HEK293 (cell line): ENCODE results near the gene C20orf204.

Source experiments
- KLF16 ChIP-seq: fragments of 450-650 bp; formaldehyde crosslinking; IDR thresholded peaks from 2 replicates; pipeline ENCODE4 v1.5.1; 2017; ENCODE audit warnings: missing biosample characterization, missing genetic modification characterization
- KLF8 ChIP-seq: fragments of 450-650 bp; formaldehyde crosslinking; IDR thresholded peaks from 2 replicates; pipeline ENCODE4 v1.5.1; 2016; ENCODE audit warnings: missing biosample characterization, missing genetic modification characterization
- REST ChIP-seq: fragments of 450-650 bp; formaldehyde crosslinking; IDR thresholded peaks from 2 replicates; pipeline ENCODE4 v1.5.1; 2016; ENCODE audit warnings: missing biosample characterization, missing genetic modification characterization
- SCRT1 ChIP-seq: fragments of 450-650 bp; formaldehyde crosslinking; IDR thresholded peaks from 2 replicates; pipeline ENCODE4 v1.5.1; 2016; ENCODE audit warnings: missing biosample characterization, missing genetic modification characterization, borderline replicate concordance
- SCRT2 ChIP-seq: fragments of 450-650 bp; formaldehyde crosslinking; IDR thresholded peaks from 2 replicates; pipeline ENCODE4 v1.5.1; 2016; ENCODE audit warnings: missing biosample characterization, missing genetic modification characterization
- SETDB1 ChIP-seq: IDR thresholded peaks from one replicate; pipeline ENCODE4 v1.6.1; 2017; ENCODE audit warnings: mild to moderate bottlenecking, low read length, moderate library complexity, mixed read lengths; ENCODE audit not compliant: insufficient read length
- SP3 ChIP-seq: fragments of 450-650 bp; formaldehyde crosslinking; IDR thresholded peaks from 2 replicates; pipeline ENCODE4 v1.5.1; 2016; ENCODE audit warnings: missing biosample characterization, missing genetic modification characterization
- TRIM28 ChIP-seq: IDR thresholded peaks from 2 replicates; pipeline ENCODE4 v1.6.1; 2011; ENCODE audit warnings: low read length, control low read depth, borderline replicate concordance
- ZBTB1 ChIP-seq: fragments of 450-650 bp; formaldehyde crosslinking; IDR thresholded peaks from 2 replicates; pipeline ENCODE4 v1.5.1; 2016; ENCODE audit warnings: missing biosample characterization, missing genetic modification characterization
- ZBTB7A ChIP-seq: fragments of 450-650 bp; formaldehyde crosslinking; IDR thresholded peaks from 2 replicates; pipeline ENCODE4 v1.5.1; 2016; ENCODE audit warnings: low read depth, missing biosample characterization, missing genetic modification characterization
- ZEB2 ChIP-seq: fragments of 450-650 bp; formaldehyde crosslinking; IDR thresholded peaks from 2 replicates; pipeline ENCODE4 v1.5.1; 2016; ENCODE audit warnings: missing biosample characterization, missing genetic modification characterization
- ZFP3 ChIP-seq: fragments of 450-650 bp; formaldehyde crosslinking; IDR thresholded peaks from 2 replicates; pipeline ENCODE4 v1.5.1; 2016; ENCODE audit warnings: low read depth, missing biosample characterization, missing genetic modification characterization
- ZNF133 ChIP-seq: fragments of 450-650 bp; formaldehyde crosslinking; IDR thresholded peaks from 2 replicates; pipeline ENCODE4 v1.5.1; 2016; ENCODE audit warnings: missing biosample characterization, missing genetic modification characterization
- ZNF18 ChIP-seq: fragments of 450-650 bp; formaldehyde crosslinking; IDR thresholded peaks from 2 replicates; pipeline ENCODE4 v1.5.1; 2016; ENCODE audit warnings: missing biosample characterization, missing genetic modification characterization
- ZNF211 ChIP-seq: fragments of 450-650 bp; formaldehyde crosslinking; IDR thresholded peaks from 2 replicates; pipeline ENCODE4 v1.5.1; 2016; ENCODE audit warnings: low read depth, missing biosample characterization, missing genetic modification characterization
- ZNF302 ChIP-seq: fragments of 450-650 bp; formaldehyde crosslinking; IDR thresholded peaks from 2 replicates; pipeline ENCODE4 v1.5.1; 2016; ENCODE audit warnings: missing biosample characterization, missing genetic modification characterization, low read depth
- ZNF501 ChIP-seq: fragments of 450-650 bp; formaldehyde crosslinking; IDR thresholded peaks from 2 replicates; pipeline ENCODE4 v1.5.1; 2016; ENCODE audit warnings: missing biosample characterization, missing genetic modification characterization
- ZNF521 ChIP-seq: fragments of 450-650 bp; formaldehyde crosslinking; IDR thresholded peaks from 2 replicates; pipeline ENCODE4 v1.5.1; 2017; ENCODE audit warnings: missing biosample characterization, mild to moderate bottlenecking, missing genetic modification characterization
- ZNF549 ChIP-seq: fragments of 450-650 bp; IDR thresholded peaks from 2 replicates; pipeline ENCODE4 v1.5.1; 2018; ENCODE audit warnings: missing biosample characterization, missing genetic modification characterization, mild to moderate bottlenecking, inconsistent platforms, moderate library complexity
- ZNF571 ChIP-seq: fragments of 450-650 bp; formaldehyde crosslinking; IDR thresholded peaks from 2 replicates; pipeline ENCODE4 v1.5.0; 2017; ENCODE audit warnings: missing biosample characterization, missing genetic modification characterization
- ZNF610 ChIP-seq: fragments of 450-650 bp; formaldehyde crosslinking; IDR thresholded peaks from 2 replicates; pipeline ENCODE4 v1.5.1; 2016; ENCODE audit warnings: missing biosample characterization, missing genetic modification characterization, borderline replicate concordance
- ZNF624 ChIP-seq: fragments of 450-650 bp; formaldehyde crosslinking; IDR thresholded peaks from 2 replicates; pipeline ENCODE4 v1.5.1; 2017; ENCODE audit warnings: missing biosample characterization, missing genetic modification characterization
- ZNF776 ChIP-seq: fragments of 450-650 bp; formaldehyde crosslinking; IDR thresholded peaks from 2 replicates; pipeline ENCODE4 v1.5.0; 2017; ENCODE audit warnings: missing biosample characterization, missing genetic modification characterization, borderline replicate concordance
- ZNF777 ChIP-seq: fragments of 450-650 bp; formaldehyde crosslinking; IDR thresholded peaks from 2 replicates; pipeline ENCODE4 v1.5.1; 2017; ENCODE audit warnings: missing biosample characterization, missing genetic modification characterization, borderline replicate concordance
- ZSCAN4 ChIP-seq: fragments of 450-650 bp; formaldehyde crosslinking; IDR thresholded peaks from 2 replicates; pipeline ENCODE4 v1.5.1; 2017; ENCODE audit warnings: missing biosample characterization, missing genetic modification characterization
- TF ChIP-seq, protein P1 (sequence below): fragments of 450-650 bp; formaldehyde crosslinking; IDR thresholded peaks from 2 replicates; pipeline ENCODE4 v1.5.1; 2016; ENCODE audit warnings: missing biosample characterization, missing genetic modification characterization
- TF ChIP-seq, protein P2 (sequence below): fragments of 450-650 bp; formaldehyde crosslinking; IDR thresholded peaks from 2 replicates; pipeline ENCODE4 v1.5.1; 2016; ENCODE audit warnings: missing biosample characterization, missing genetic modification characterization, low read depth

The C20orf204 gene

GRCh38 chr20:64062596-64063388 lies 26.8 kb downstream of the C20orf204 start, which contains the start of gene TCEA2 (continued):
- TF ChIP-seq, protein P1, sequence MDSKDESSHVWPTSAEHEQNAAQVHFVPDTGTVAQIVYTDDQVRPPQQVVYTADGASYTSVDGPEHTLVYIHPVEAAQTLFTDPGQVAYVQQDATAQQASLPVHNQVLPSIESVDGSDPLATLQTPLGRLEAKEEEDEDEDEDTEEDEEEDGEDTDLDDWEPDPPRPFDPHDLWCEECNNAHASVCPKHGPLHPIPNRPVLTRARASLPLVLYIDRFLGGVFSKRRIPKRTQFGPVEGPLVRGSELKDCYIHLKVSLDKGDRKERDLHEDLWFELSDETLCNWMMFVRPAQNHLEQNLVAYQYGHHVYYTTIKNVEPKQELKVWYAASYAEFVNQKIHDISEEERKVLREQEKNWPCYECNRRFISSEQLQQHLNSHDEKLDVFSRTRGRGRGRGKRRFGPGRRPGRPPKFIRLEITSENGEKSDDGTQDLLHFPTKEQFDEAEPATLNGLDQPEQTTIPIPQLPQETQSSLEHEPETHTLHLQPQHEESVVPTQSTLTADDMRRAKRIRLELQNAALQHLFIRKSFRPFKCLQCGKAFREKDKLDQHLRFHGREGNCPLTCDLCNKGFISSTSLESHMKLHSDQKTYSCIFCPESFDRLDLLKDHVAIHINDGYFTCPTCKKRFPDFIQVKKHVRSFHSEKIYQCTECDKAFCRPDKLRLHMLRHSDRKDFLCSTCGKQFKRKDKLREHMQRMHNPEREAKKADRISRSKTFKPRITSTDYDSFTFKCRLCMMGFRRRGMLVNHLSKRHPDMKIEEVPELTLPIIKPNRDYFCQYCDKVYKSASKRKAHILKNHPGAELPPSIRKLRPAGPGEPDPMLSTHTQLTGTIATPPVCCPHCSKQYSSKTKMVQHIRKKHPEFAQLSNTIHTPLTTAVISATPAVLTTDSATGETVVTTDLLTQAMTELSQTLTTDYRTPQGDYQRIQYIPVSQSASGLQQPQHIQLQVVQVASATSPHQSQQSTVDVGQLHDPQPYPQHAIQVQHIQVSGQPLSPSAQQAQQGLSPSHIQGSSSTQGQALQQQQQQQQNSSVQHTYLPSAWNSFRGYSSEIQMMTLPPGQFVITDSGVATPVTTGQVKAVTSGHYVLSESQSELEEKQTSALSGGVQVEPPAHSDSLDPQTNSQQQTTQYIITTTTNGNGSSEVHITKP (tag by site-specific recombination) = peak; percentile 65
- no peak for TF ChIP-seq ZNF610
- TF ChIP-seq SCRT2 = no peak
- no peak for TF ChIP-seq ZNF521 (tag by site-specific recombination)
- TF ChIP-seq ZNF211 (tag by site-specific recombination) = no peak
- TF ChIP-seq ZFP3 = no peak
- TF ChIP-seq KLF16 (tag by site-specific recombination) = peak; percentile 50
- no peak for TF ChIP-seq ZNF624
- no peak for TF ChIP-seq ZBTB1 (tag by site-specific recombination)
- no peak for TF ChIP-seq ZNF18
- TF ChIP-seq ZBTB7A = peak; percentile 69; the same call in 1 of the 2 replicates
- peak; percentile 45 for TF ChIP-seq ZEB2 (tag by site-specific recombination)
- no peak for TF ChIP-seq TRIM28
- no peak for TF ChIP-seq ZNF571
- TF ChIP-seq ZSCAN4 (tag by site-specific recombination) = no peak
- TF ChIP-seq REST (tag by site-specific recombination) = 0 out of 2 replicates have a peak, but pooled peaks have one; percentile 42
- no peak for TF ChIP-seq SETDB1
- no peak for TF ChIP-seq ZNF501 (tag by site-specific recombination)
- TF ChIP-seq KLF8 = peak; percentile 96
- no peak for TF ChIP-seq ZNF777 (tag by site-specific recombination)
- no peak for TF ChIP-seq ZNF302 (tag by site-specific recombination)
- no peak for TF ChIP-seq SCRT1
- no peak for TF ChIP-seq ZNF549 (tag by site-specific recombination)
- TF ChIP-seq, protein P2, sequence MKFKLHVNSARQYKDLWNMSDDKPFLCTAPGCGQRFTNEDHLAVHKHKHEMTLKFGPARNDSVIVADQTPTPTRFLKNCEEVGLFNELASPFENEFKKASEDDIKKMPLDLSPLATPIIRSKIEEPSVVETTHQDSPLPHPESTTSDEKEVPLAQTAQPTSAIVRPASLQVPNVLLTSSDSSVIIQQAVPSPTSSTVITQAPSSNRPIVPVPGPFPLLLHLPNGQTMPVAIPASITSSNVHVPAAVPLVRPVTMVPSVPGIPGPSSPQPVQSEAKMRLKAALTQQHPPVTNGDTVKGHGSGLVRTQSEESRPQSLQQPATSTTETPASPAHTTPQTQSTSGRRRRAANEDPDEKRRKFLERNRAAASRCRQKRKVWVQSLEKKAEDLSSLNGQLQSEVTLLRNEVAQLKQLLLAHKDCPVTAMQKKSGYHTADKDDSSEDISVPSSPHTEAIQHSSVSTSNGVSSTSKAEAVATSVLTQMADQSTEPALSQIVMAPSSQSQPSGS (tag by site-specific recombination) = no peak
- peak; percentile 85 for TF ChIP-seq SP3 (tag by site-specific recombination)
- TF ChIP-seq ZNF133 = no peak
- TF ChIP-seq ZNF776 = no peak
